ENCODE results near the gene RBM4B. TPM values are rescaled to one million over a fixed set of nuclear protein-coding genes. Genes with fewer than 3 reads are reported as not detected.

Gene RBM4B
- total and polyA plus RNA-seq, 8 donors: 11.3 to 61.4 (median 16.1) TPM; not detected in 1

GRCh38 chr11:66638177-66639065 is 39.3 kb downstream of the RBM4B start, which contains the start of gene RBM4:
TSS of gene RBM4 (plus strand) at chr11:66638703. CDS start at chr11:66639712, 1,009 bp downstream.
- peaks cover 52 to 67% (median 60%) of the 10 kb centered on the region in 4 donors for H3K4me1 ChIP-seq
- peak; percentile 98 to 100 for DNase-seq
- peaks cover 25 to 59% (median 47%) of the 10 kb centered on the region in 4 donors for H3K36me3 ChIP-seq
- H3K9me3 ChIP-seq: no peaks in the 10 kb centered on the region
- no peaks in the 10 kb centered on the region for H3K27me3 ChIP-seq
- intact Hi-C loops (cut with DNase I; ENCODE audit: low total_unique reads): no loop called here
- peak within 1 kb of the TSS; percentile 74 to 88 (median 82) for H3K4me3 ChIP-seq
- WGBS, 5 donors: 0 to 1% (median 0%) methylated on average over 49 to 63 of the region's 63 CpGs
- TF ChIP-seq POLR2A (IDR thresholded peaks at IDR 0.05) (no peak), POLR2AphosphoS5 (IDR thresholded peaks at IDR 0.05) (peak; percentile 64 to 95 (median 95))
- H3K27ac ChIP-seq: peak within 1 kb of the TSS; percentile 91 to 94 (median 93)

- Histone ChIP-seq H3K4me1 (peaks cover 45 to 66% (median 54%) of the 10 kb centered on the region in 4 donors), H3K9me3 (no peaks in the 10 kb centered on the region), H3K4me3 (peak overlapping the region; percentile 74 to 88 (median 82)), H3K27me3 (no peaks in the 10 kb centered on the region), H3K36me3 (peaks cover 24 to 60% (median 46%) of the 10 kb centered on the region in 4 donors), H3K27ac (peak overlapping the region; percentile 91 to 94 (median 93))
- intact Hi-C loops (cut with DNase I; ENCODE audit: low total_unique reads): no loop called here
- WGBS, 5 donors: 36 to 42% (median 40%) methylated on average over 12 of the region's 12 CpGs
- DNase-seq: no peak
- TF ChIP-seq CTCF (IDR thresholded peaks at IDR 0.05) (peak in 1 of 7 experiments; percentile 8), EP300 (IDR thresholded peaks at IDR 0.05) (no peak)
Measured at GRCh38 chr11:66637557-66638176, 40.0 kb downstream of the RBM4B start.

GRCh38 chr11:66636411-66636810 is 41.3 kb downstream of the RBM4B start:
- no peak overlapping the region for H3K27ac ChIP-seq
- no peaks in the 10 kb centered on the region for H3K9me3 ChIP-seq
- no peak overlapping the region for H3K4me3 ChIP-seq
- intact Hi-C loops (cut with DNase I; ENCODE audit: low total_unique reads): no loop called here
- H3K27me3 ChIP-seq: no peaks in the 10 kb centered on the region
- peaks cover 24 to 53% (median 37%) of the 10 kb centered on the region in 4 donors for H3K36me3 ChIP-seq
- no peak for DNase-seq
- TF ChIP-seq POLR2AphosphoS5 (IDR thresholded peaks at IDR 0.05): no peak
- no peak for TF ChIP-seq CTCF (IDR thresholded peaks at IDR 0.05)
- TF ChIP-seq POLR2A (IDR thresholded peaks at IDR 0.05): no peak
- TF ChIP-seq EP300 (IDR thresholded peaks at IDR 0.05): no peak
- peaks cover 32 to 59% (median 49%) of the 10 kb centered on the region in 4 donors for H3K4me1 ChIP-seq
- WGBS, 5 donors: 66 to 85% (median 81%) methylated on average over 3 of the region's 3 CpGs

GRCh38 chr11:66632952-66633351 is 44.7 kb downstream of the RBM4B start:
- Histone ChIP-seq H3K27ac (no peak overlapping the region), H3K27me3 (no peaks in the 10 kb centered on the region), H3K4me3 (no peak overlapping the region), H3K36me3 (peaks cover 14 to 69% (median 49%) of the 10 kb centered on the region in 4 donors), H3K4me1 (peaks cover 12 to 49% (median 27%) of the 10 kb centered on the region in 4 donors), H3K9me3 (no peaks in the 10 kb centered on the region)
- intact Hi-C loops (cut with DNase I; ENCODE audit: low total_unique reads): no loop called here
- DNase-seq: no peak
- TF ChIP-seq EP300 (IDR thresholded peaks at IDR 0.05) (no peak), POLR2A (IDR thresholded peaks at IDR 0.05) (no peak), POLR2AphosphoS5 (IDR thresholded peaks at IDR 0.05) (no peak), CTCF (IDR thresholded peaks at IDR 0.05) (no peak)
- 67 to 78% (median 77%) methylated on average over 2 of the region's 2 CpGs for WGBS, 5 donors

Measured in stomach (tissue), 9 donors.